ENCODE data around the gene C16orf74. TPM values are rescaled to one million over a fixed set of nuclear protein-coding genes. Genes with fewer than 3 reads are reported as not detected.

The C16orf74 gene
- polyA plus RNA-seq, 2 of the 4 experiments (the other 2 are of a cell fraction): 3.8 to 9.1 TPM

- CTCF ChIA-PET: interaction anchor here (0.9 to 12.4 kb wide), 6 partner anchors 13 to 400 kb away, joined by 3 to 128 read pairs (median 24); no protein-coding TSS in a partner anchor
- WGBS (ENCODE audit: missing lambda C conversion rate): 81% methylated on average over 6 of the region's 6 CpGs
- Histone ChIP-seq H3K4me1 (no peaks in the 10 kb centered on the region), H3K9me3 (no peaks in the 10 kb centered on the region), H3K27ac (no peak overlapping the region), H3K4me2 (no peak overlapping the region), H3K4me3 (no peak overlapping the region)
- DNase-seq (ENCODE audit: low read depth in 1 of 2, low spot score in 1 of 2): no peak
- FAIRE-seq: no peak
- TF ChIP-seq CEBPB (IDR thresholded peaks at IDR 0.05) (no peak), NFE2L2 (conservative IDR thresholded peaks at IDR 0.05; ENCODE audit: low read length) (no peak), EP300 (IDR thresholded peaks at IDR 0.05) (no peak), KDM1A (IDR thresholded peaks at IDR 0.05; ENCODE audit: low read depth) (no peak), NPAS2 (CRISPR knock-in tag; IDR thresholded peaks at IDR 0.05; ENCODE audit: borderline replicate concordance) (no peak), CBX8 (IDR thresholded peaks at IDR 0.05) (no peak)
- POLR2A ChIA-PET: no interaction called here
- ATAC-seq: no peak
Observed at GRCh38 chr16:85677383-85677967, 73.4 kb downstream of the C16orf74 start.

GRCh38 chr16:85676466-85676865, 74.4 kb downstream of the C16orf74 start:
- CTCF ChIA-PET: interaction anchor here (0.6 to 12.4 kb wide), 12 partner anchors 9 to 1655 kb away, joined by 3 to 128 read pairs (median 6); no protein-coding TSS in a partner anchor
- Histone ChIP-seq H3K4me2 (no peak overlapping the region), H3K9me3 (no peaks in the 10 kb centered on the region), H3K27ac (no peak overlapping the region), H3K4me1 (no peaks in the 10 kb centered on the region), H3K4me3 (no peak overlapping the region)
- DNase-seq (ENCODE audit: low read depth in 1 of 2, low spot score in 1 of 2): no peak
- ATAC-seq: no peak
- TF ChIP-seq GATA3 (IDR thresholded peaks at IDR 0.05; ENCODE audit: borderline replicate concordance) (no peak), HEYL (CRISPR knock-in tag; IDR thresholded peaks at IDR 0.05) (no peak), HOXA7 (CRISPR knock-in tag; IDR thresholded peaks at IDR 0.05) (no peak), EHF (CRISPR knock-in tag; IDR thresholded peaks at IDR 0.05) (no peak), HDAC2 (IDR thresholded peaks at IDR 0.05) (no peak), ZNF302 (CRISPR knock-in tag; IDR thresholded peaks at IDR 0.05) (no peak), ELK1 (IDR thresholded peaks at IDR 0.05; ENCODE audit: low read depth, low read length) (no peak), ZFP36 (IDR thresholded peaks at IDR 0.05; ENCODE audit: borderline replicate concordance, partially characterized antibody) (no peak), TFCP2L1 (CRISPR knock-in tag; IDR thresholded peaks at IDR 0.05) (no peak), HES2 (IDR thresholded peaks at IDR 0.05) (no peak), CHD2 (IDR thresholded peaks at IDR 0.05; ENCODE audit: low read length, partially characterized antibody) (no peak), EHMT2 (IDR thresholded peaks at IDR 0.05; ENCODE audit: low read depth) (no peak), SMC3 (IDR thresholded peaks at IDR 0.05) (no peak), HMGXB4 (CRISPR knock-in tag; IDR thresholded peaks at IDR 0.05; ENCODE audit: borderline replicate concordance) (no peak)
- 93% methylated on average over 7 of the region's 7 CpGs for WGBS (ENCODE audit: missing lambda C conversion rate)
- FAIRE-seq: no peak
- POLR2A ChIA-PET: no interaction called here

- H3K9me3 ChIP-seq: no peaks in the 10 kb centered on the region
- ATAC-seq (peak; percentile 73 to 76; a peak in 4 of 6 replicates), FAIRE-seq (no peak), DNase-seq (ENCODE audit: low read depth in 1 of 2, low spot score in 1 of 2) (peak; percentile 36 to 45)
- H3K4me1 ChIP-seq: no peaks in the 10 kb centered on the region
- ChIA-PET POLR2A (no interaction called here), CTCF (interaction anchor here (0.6 to 12.4 kb wide), 17 partner anchors 7 to 422 kb away, joined by 3 to 128 read pairs (median 6); no protein-coding TSS in a partner anchor)
- H3K4me2 ChIP-seq: no peak overlapping the region
- H3K27ac ChIP-seq: no peak overlapping the region
- peak; percentile 53 for TF ChIP-seq SMC3 (IDR thresholded peaks at IDR 0.05)
- 0 out of 5 replicates have a peak, but pooled peaks of 1 of the 2 experiments have one; percentile 40 for TF ChIP-seq JUN (IDR thresholded peaks at IDR 0.05)
- peak; percentile 53 for TF ChIP-seq CTCF (IDR thresholded peaks at IDR 0.05)
- TF ChIP-seq KDM1A (IDR thresholded peaks at IDR 0.05; ENCODE audit: low read depth): no peak
- no peak for TF ChIP-seq REST (IDR thresholded peaks at IDR 0.05)
- peak in 1 of 2 experiments; percentile 29; a peak in 1 of 5 replicates for TF ChIP-seq RAD21 (conservative IDR thresholded peaks at IDR 0.05 in 1 of 2, IDR thresholded peaks at IDR 0.05 in 1 of 2)
- 48% methylated on average over 4 of the region's 4 CpGs for WGBS (ENCODE audit: missing lambda C conversion rate)
- no peak overlapping the region for H3K4me3 ChIP-seq
Observed at GRCh38 chr16:85675251-85675874, 75.5 kb downstream of the C16orf74 start.
